ENCODE measurements around the gene NOTCH1. TPM values are rescaled to one million over a fixed set of nuclear protein-coding genes. Genes with fewer than 3 reads are reported as not detected.

The NOTCH1 gene
- total and polyA plus RNA-seq, 12 donors: 0.81 to 31.5 (median 24.0) TPM

GRCh38 chr9:136445799-136446198 lies 100.0 kb downstream of the NOTCH1 start:
- H3K4me1 ChIP-seq (replicated peaks in 1 of 2): peaks cover 8 to 9% of the 10 kb centered on the region in 2 donors
- 90 to 94% (median 93%) methylated on average over 5 to 7 of the region's 7 CpGs for WGBS, 4 donors
- peaks cover 0 to 95% of the 10 kb centered on the region in 2 donors for H3K36me3 ChIP-seq (replicated peaks in 1 of 2)
- no peak overlapping the region for H3K27ac ChIP-seq
- intact Hi-C loops (cut with DNase I): no loop called here
- H3K27me3 ChIP-seq: no peaks in the 10 kb centered on the region
- H3K9me3 ChIP-seq (replicated peaks in 1 of 3): no peaks in the 10 kb centered on the region
- no peak for DNase-seq
- no peak overlapping the region for H3K4me3 ChIP-seq
- TF ChIP-seq, protein P1, sequence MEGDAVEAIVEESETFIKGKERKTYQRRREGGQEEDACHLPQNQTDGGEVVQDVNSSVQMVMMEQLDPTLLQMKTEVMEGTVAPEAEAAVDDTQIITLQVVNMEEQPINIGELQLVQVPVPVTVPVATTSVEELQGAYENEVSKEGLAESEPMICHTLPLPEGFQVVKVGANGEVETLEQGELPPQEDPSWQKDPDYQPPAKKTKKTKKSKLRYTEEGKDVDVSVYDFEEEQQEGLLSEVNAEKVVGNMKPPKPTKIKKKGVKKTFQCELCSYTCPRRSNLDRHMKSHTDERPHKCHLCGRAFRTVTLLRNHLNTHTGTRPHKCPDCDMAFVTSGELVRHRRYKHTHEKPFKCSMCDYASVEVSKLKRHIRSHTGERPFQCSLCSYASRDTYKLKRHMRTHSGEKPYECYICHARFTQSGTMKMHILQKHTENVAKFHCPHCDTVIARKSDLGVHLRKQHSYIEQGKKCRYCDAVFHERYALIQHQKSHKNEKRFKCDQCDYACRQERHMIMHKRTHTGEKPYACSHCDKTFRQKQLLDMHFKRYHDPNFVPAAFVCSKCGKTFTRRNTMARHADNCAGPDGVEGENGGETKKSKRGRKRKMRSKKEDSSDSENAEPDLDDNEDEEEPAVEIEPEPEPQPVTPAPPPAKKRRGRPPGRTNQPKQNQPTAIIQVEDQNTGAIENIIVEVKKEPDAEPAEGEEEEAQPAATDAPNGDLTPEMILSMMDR (IDR thresholded peaks at IDR 0.05): no peak
- TF ChIP-seq POLR2A (IDR thresholded peaks at IDR 0.05): no peak

Small RNAs within 50 kb of the gene (microRNA-seq; reads per million reads assigned to microRNA genes)
- 0 reads per million in 3 donors for gene MIR4673
- gene MIR4674: 0 to 0.57 (median 0.38) reads per million in 3 donors

Small RNAs within 50 kb of the gene (small RNA-seq; reads per million reads assigned to genes)
- gene MIR4673: 0 reads per million in 2 donors
- 0 reads per million in 2 donors for gene MIR4674

Other genes starting within 250 kb of the NOTCH1 start
- under 1 TPM in 8 of 9 donors, not detected in 1; 0.04 to 0.44 (median 0.11) TPM for gene CCDC187, start 242.0 kb downstream of the NOTCH1 start, total RNA-seq
- gene CCDC187, start 242.0 kb downstream of the NOTCH1 start, polyA plus RNA-seq: under 1 TPM; under 0.01 to 0.08 (median 0.04) TPM
- gene GPSM1, start 218.5 kb downstream of the NOTCH1 start, total RNA-seq: 10 to 100 TPM in 8 of 9 donors, 1 to 10 TPM in 1; 9.9 to 50.4 (median 16.3) TPM
- gene GPSM1, start 218.5 kb downstream of the NOTCH1 start, polyA plus RNA-seq: 10 to 100 TPM in 2 of 3 donors, 1 to 10 TPM in 1; 2.9 to 48.9 (median 31.5) TPM
- gene DNLZ, start 182.3 kb downstream of the NOTCH1 start, total RNA-seq: 10 to 100 TPM; 12.1 to 28.9 (median 17.6) TPM
- gene DNLZ, start 182.3 kb downstream of the NOTCH1 start, polyA plus RNA-seq: 10 to 100 TPM in 2 of 3 donors, 1 to 10 TPM in 1; 3.1 to 20.5 (median 14.7) TPM
- 1 to 10 TPM in 8 of 9 donors, under 1 TPM in 1; 0.72 to 5.8 (median 3.0) TPM for gene CARD9, start 172.4 kb downstream of the NOTCH1 start, total RNA-seq
- 10 to 100 TPM in 1 of 3 donors, 1 to 10 TPM in 1, under 1 TPM in 1; 0.35 to 10.6 (median 5.7) TPM for gene CARD9, start 172.4 kb downstream of the NOTCH1 start, polyA plus RNA-seq
- 10 to 100 TPM in 1 of 9 donors, 1 to 10 TPM in 8; 2.4 to 10.6 (median 5.5) TPM for gene SNAPC4, start 145.9 kb downstream of the NOTCH1 start, total RNA-seq
- gene SNAPC4, start 145.9 kb downstream of the NOTCH1 start, polyA plus RNA-seq: 10 to 100 TPM in 1 of 3 donors, 1 to 10 TPM in 2; 3.4 to 20.1 (median 8.3) TPM
- gene ENTR1, start 135.4 kb downstream of the NOTCH1 start, total RNA-seq: 10 to 100 TPM; 13.3 to 48.1 (median 34.1) TPM
- gene ENTR1, start 135.4 kb downstream of the NOTCH1 start, polyA plus RNA-seq: 10 to 100 TPM; 21.5 to 48.4 (median 35.6) TPM
- gene PMPCA, start 135.4 kb downstream of the NOTCH1 start, total RNA-seq: 100 to 1,000 TPM in 1 of 9 donors, 10 to 100 TPM in 8; 43.4 to 100 (median 81.2) TPM
- 100 to 1,000 TPM in 2 of 3 donors, 10 to 100 TPM in 1; 99.8 to 138 (median 115) TPM for gene PMPCA, start 135.4 kb downstream of the NOTCH1 start, polyA plus RNA-seq
- 10 to 100 TPM in 5 of 9 donors, 1 to 10 TPM in 4; 5.3 to 17.5 (median 10.0) TPM for gene INPP5E, start 106.2 kb downstream of the NOTCH1 start, total RNA-seq
- 10 to 100 TPM in 2 of 3 donors, 1 to 10 TPM in 1; 2.3 to 27.1 (median 16.6) TPM for gene INPP5E, start 106.2 kb downstream of the NOTCH1 start, polyA plus RNA-seq
- 100 to 1,000 TPM in 1 of 9 donors, 10 to 100 TPM in 8; 18.8 to 107 (median 56.0) TPM for gene SEC16A, start 63.0 kb downstream of the NOTCH1 start, total RNA-seq
- 10 to 100 TPM; 52.0 to 81.6 (median 77.0) TPM for gene SEC16A, start 63.0 kb downstream of the NOTCH1 start, polyA plus RNA-seq
- 100 to 1,000 TPM in 2 of 9 donors, 10 to 100 TPM in 7; 32.4 to 158 (median 77.1) TPM for gene EGFL7, start 116.9 kb upstream of the NOTCH1 start, total RNA-seq
- 100 to 1,000 TPM in 2 of 3 donors, 1 to 10 TPM in 1; 1.9 to 452 (median 190) TPM for gene EGFL7, start 116.9 kb upstream of the NOTCH1 start, polyA plus RNA-seq
- 10 to 100 TPM; 12.9 to 84.5 (median 45.3) TPM for gene AGPAT2, start 141.4 kb upstream of the NOTCH1 start, total RNA-seq
- 100 to 1,000 TPM in 2 of 3 donors, 1 to 10 TPM in 1; 6.4 to 274 (median 139) TPM for gene AGPAT2, start 141.4 kb upstream of the NOTCH1 start, polyA plus RNA-seq
- gene DIPK1B, start 166.5 kb upstream of the NOTCH1 start, total RNA-seq: 10 to 100 TPM in 4 of 9 donors, 1 to 10 TPM in 5; 2.9 to 17.8 (median 5.9) TPM
- 10 to 100 TPM in 2 of 3 donors, 1 to 10 TPM in 1; 1.4 to 19.2 (median 16.3) TPM for gene DIPK1B, start 166.5 kb upstream of the NOTCH1 start, polyA plus RNA-seq
- gene LCN10, start 196.9 kb upstream of the NOTCH1 start, total RNA-seq: 1 to 10 TPM in 1 of 9 donors, under 1 TPM in 2, not detected in 6; 0.17 to 1.4 (median 0.23) TPM
- gene LCN10, start 196.9 kb upstream of the NOTCH1 start, polyA plus RNA-seq: 1 to 10 TPM in 2 of 3 donors, under 1 TPM in 1; 0.11 to 9.5 (median 2.4) TPM
- gene LCN6, start 202.5 kb upstream of the NOTCH1 start, total RNA-seq: 10 to 100 TPM in 1 of 9 donors, 1 to 10 TPM in 1, under 1 TPM in 2, not detected in 5; 0.43 to 25.4 (median 1.1) TPM
- 10 to 100 TPM in 1 of 3 donors, 1 to 10 TPM in 1, not detected in 1; 2.8 to 20.8 TPM for gene LCN6, start 202.5 kb upstream of the NOTCH1 start, polyA plus RNA-seq
- not detected for gene LCN8, start 212.2 kb upstream of the NOTCH1 start, total RNA-seq
- not detected for gene LCN8, start 212.2 kb upstream of the NOTCH1 start, polyA plus RNA-seq
- gene LCN15, start 218.5 kb upstream of the NOTCH1 start, total RNA-seq: not detected
- gene LCN15, start 218.5 kb upstream of the NOTCH1 start, polyA plus RNA-seq: not detected
- gene TMEM141, start 245.3 kb upstream of the NOTCH1 start, total RNA-seq: 10 to 100 TPM; 31.3 to 78.7 (median 58.1) TPM
- 10 to 100 TPM; 46.7 to 94.8 (median 76.3) TPM for gene TMEM141, start 245.3 kb upstream of the NOTCH1 start, polyA plus RNA-seq

Data from adrenal gland (tissue), 12 donors.